Iris pigment epithelial cell (primary cell): Measurements from ENCODE around the gene FCHSD2.
A peak's percentile ranks its signal among the peaks of the same experiment; 100 is the strongest.
"Not testable (repeated sequence)": the region's sequence is repeated elsewhere in the genome, so short reads cannot be mapped to it uniquely, and the experiment has no call there.

Experiments
- DNase-seq: peaks from one replicate; pipeline ENCODE4 v3.0.0-alpha.2; 2011; ENCODE audit warnings: low read depth

The FCHSD2 gene

DNA sequence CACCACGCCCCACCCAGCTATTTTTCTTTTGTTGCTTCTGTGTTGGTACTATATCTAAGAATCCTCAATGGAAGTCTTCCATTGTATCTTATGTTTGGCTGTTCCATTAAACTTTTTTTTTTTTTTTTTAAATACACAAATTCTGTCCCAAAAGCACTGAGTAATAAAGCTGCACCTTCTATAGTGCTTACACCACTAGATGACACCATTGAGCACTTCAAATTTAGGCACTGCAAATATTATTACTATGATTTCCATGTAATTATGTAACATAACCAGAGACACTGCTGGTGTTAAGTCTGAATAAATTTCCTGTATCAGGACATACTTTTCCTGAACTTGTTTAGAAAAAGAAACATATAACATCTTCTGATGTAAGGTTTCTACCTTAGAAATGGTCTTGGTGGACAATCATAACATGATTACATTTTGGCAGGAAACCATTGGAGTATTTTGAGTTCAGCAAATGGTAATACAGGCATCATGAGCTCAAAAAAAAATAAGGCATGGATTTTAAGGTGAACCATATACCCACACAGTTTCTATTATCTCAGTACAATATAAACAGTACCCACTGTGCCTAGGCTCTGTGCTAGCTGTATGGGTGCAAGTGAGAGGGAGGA, 217.4 kb downstream of the FCHSD2 start:
- peak; percentile 56 for DNase-seq

DNA sequence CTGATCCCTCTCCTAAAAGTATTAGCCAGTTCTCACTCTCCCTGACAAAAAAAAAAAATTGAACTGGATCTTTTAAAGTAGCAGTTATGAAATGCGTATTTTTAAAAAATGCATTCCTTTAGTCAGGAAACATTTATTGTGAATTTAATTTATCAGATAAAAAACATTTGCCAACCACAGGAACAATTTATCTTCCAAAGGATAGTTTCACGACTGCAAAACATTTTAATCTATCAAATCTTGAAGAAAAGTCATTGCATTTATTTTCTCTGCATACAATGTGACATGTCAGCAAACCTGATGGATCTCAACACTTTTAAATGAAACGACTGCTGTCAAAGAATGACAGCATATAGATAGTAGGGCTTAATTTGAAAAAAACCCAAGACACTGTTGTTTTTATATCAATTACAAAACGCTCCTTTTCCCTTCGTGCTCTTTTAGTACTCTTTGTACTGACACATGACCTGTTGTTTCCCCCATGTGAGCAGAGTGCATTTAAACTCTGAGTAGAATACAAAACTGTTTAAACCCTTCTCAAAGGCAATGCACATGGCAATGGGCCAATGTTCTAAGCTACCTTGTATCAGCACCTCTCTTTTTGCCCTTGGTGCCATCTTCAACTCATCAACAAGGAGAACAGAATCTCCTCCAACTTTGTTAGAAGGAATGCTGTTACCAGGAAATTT, 220.9 kb downstream of the FCHSD2 start:
- no peak for DNase-seq

DNA sequence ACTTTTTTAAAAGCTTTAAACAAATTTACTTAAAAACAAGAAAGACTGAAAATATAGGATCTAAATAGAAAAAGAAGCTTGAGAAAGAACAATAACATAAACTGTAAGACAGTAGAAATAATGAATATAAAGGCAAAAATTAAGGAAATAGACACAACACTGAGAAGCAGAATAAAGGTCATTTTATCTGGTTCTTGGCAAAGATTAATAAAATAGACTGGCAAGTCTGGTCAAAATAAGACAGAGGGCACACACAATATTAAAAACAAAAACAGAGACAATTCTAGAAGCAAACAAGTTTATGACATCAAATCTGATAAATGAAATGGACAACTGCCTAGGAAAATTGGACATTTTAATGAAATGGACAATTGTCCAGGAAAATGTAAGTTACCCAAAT, 222.1 kb downstream of the FCHSD2 start:
- DNase-seq: no peak

DNA sequence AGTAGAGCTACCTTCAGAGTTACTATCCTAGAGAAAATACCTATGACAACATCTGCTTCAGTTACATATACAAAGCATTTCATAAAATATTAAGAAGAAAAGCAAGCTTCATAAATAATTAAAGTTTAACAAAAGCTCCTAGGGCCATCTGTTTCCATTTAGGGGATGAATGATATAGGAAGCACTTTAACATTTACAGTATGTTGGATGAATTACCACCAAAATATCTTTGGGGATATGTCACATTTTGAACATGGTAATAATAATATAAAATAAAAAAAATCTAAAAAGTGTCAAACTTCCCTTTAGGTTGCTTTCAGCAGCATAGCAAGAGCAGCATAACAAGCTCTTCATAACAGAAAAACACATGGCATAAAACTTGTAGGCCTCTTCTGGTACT, 223.3 kb downstream of the FCHSD2 start:
- no peak for DNase-seq

DNA sequence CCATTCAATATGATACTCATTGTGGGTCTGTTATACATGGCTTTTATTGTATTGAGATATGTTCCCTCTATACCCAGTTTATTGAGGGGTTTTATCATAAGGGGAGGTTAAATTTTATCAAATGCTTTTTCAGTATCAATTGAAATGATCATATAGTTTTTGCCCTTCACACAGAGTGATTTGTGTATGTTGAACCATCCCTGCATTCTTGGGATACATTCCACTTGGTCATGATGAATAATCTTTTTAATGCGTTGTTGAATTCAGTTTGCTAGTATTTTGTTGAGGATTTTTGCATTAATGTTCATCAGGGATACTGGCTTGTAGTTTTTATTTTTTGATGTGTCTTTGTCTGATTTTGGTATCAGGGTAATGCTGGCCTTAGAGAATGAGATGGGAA, 229.9 kb downstream of the FCHSD2 start:
- no peak for DNase-seq

DNA sequence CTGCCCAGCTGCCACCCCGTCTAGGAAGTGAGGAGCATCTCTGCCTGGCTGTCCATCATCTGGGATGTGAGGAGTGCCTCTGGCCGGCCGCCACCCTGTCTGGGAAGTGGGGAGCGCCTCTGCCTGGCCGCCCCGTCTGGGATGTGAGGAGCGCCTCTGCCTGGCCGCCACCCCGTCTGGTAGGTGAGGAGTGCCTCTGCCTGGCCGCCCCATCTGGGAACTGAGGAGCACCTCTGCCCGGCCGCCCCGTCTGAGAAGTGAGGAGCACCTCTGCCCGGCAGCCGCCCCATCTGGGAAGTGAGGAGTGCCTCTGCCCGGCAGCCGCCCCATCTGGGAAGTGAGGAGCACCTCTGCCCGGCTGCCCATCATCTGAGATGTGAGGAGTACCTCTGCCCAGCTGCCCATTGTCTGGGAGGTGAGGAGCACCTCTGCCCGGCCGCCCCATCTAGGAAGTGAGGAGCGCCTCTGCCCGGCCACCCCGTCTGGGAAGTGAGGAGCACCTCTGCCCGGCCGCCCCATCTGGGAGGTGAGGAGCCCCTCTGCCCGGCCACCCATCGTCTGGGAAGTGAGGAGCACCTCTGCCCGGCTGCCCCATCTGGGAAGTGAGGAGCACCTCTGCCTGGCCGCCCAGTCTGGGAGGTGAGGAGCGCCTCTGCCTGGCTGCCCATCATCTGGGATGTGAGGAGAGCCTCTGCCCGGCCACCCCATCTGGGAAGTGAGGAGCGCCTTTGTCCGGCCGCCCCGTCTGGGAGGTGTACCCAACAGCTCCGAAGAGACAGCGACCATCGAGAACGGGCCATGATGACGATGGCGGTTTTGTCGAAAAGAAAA, 232.3 kb downstream of the FCHSD2 start:
- not testable (repeated sequence) for DNase-seq

GRCh38 chr11:72908032-72908676, 234.0 kb downstream of the FCHSD2 start:
- DNase-seq: no peak

GRCh38 chr11:72904016-72904415, 238.1 kb downstream of the FCHSD2 start:
- no peak for DNase-seq

DNA sequence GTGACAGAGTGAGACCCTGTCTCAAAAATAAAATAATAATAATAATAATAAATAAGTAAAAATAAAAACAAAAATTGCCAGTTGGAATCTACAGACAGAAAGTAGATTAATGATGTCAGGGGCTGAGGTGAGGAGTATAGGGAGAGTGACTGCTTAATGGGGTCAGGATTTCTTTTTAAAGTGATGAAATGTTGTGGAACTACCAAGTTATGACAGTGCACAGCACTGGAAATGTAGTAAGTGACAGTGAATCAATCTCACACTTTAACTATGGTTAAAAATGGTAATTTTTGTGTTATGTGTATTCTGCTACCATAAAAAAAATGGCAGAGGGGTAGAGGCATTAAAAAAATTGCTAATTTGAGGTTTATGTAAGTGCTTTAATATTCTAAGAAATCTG, 240.7 kb downstream of the FCHSD2 start:
- DNase-seq: no peak

DNA sequence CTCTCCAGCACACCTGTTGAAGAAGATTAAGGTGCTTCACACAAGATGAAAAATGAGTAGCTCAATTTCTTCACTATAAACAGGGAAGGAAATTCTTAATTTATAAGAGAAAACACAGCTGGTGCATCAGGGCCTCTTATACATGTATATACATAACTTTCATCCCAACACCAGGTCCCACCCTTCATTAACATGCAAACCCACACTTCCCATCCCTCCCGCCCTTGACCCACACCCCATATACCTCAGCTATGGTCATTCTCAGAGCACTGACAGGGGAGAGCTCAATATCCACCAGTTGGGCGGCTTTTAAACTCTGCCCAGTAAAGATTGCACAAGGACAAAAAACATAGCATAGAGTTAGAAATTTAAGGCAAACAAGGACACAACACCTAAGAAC, 242.1 kb downstream of the FCHSD2 start:
- DNase-seq: no peak

DNA sequence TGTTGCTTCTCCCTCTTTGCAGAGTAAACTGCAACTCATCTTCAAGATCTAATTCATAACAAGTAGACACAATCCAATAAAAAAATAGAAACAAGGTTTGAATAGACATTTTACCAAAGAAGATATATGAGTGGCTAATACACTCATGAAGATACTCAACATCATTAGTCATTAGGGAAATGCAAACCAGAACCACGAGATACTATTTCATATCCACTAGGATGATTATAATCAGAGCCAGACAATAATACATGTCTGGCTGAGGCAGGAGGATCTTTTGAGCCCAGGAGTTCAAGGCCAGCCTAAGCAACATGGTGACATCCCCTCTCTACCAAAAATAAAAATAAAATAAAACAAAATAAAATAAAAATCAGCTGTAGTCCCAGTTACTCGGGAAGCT, 242.9 kb downstream of the FCHSD2 start:
- DNase-seq: peak; percentile 5

DNA sequence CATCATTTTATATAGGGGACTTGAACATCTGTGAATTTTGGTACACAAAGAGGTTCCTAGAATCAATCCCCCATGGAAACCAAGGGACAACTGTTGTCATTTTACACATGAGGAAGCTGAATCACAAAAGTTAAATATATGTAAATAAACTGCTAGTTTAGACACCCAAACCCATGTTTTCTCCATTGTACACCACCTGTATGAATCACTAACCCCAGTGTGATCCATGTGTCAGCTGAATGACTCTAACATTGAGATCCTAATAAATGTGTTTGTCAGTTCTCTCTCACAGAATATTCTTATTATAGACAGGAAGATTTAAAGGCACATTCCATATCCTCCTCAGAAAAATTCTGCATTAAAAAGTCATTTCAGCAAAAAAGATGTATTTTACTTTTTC, 244.6 kb downstream of the FCHSD2 start:
- DNase-seq: no peak

GRCh38 chr11:72896431-72896830, 245.7 kb downstream of the FCHSD2 start:
- DNase-seq: no peak

DNA sequence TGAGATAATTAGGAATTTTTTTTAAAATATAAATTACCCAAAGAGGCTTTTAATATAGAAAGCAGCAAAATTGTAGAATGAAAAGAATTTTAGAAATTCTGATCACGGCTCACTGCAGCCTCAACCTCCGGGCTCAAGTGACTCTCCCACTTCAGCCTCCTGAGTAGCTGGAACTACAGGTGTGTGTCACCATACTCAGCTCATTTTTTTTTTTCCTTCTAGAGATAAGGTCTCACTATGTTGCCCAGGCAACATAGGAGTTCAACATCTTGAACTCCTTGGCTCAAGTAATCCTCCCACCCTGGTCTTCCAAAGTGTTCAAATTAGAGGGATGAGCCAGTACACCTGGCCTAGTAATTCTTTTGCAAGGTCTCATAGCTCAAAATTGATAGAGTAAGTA, 251.2 kb downstream of the FCHSD2 start:
- DNase-seq: no peak

GRCh38 chr11:72886619-72887018, 255.5 kb downstream of the FCHSD2 start:
- no peak for DNase-seq

- DNase-seq: no peak
Measured at GRCh38 chr11:72885749-72886609, 256.1 kb downstream of the FCHSD2 start.

DNA sequence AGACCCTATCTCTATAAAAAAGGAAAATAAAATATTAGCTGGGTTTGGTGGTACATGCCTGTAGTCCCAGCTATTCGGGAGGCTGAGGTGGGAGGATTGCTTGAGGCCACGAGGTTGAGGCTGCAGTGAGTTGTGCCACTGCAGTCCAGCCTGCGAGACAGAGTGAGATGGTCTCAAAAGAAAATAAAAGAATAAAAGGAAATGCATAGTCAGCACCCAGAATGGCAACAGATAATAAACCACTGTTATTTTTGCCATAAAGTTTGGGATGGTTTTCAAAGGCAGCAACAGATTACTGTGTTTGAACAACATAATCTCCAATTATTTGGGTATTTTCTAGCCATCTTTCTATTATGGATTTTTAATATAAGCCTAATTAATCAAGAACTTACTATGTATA, 266.0 kb downstream of the FCHSD2 start:
- no peak for DNase-seq

GRCh38 chr11:72875736-72876135, 266.4 kb downstream of the FCHSD2 start:
- DNase-seq: no peak

DNA sequence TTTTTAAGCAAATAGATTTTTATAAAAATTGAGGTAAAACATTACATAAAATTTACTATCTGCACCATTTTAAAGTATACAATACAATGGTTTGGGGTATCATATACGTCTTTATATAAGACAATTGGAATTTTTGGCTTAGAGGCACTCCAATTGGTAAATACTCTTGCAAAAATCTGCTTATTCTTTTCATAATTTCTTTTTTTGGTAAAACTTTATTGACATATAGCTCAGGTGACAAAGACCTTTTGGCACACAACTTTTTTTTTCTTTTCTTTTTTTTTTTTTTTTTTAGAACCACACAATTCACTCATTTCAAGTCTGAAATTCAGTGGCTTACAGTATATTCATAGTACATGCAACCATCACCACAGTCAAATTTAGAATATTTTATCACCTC, 270.1 kb downstream of the FCHSD2 start:
- no peak for DNase-seq

- peak; percentile 24 for DNase-seq
Measured at GRCh38 chr11:72871119-72871518, 271.0 kb downstream of the FCHSD2 start.

- no peak for DNase-seq
Measured at GRCh38 chr11:72869831-72870230, 272.3 kb downstream of the FCHSD2 start.

DNA sequence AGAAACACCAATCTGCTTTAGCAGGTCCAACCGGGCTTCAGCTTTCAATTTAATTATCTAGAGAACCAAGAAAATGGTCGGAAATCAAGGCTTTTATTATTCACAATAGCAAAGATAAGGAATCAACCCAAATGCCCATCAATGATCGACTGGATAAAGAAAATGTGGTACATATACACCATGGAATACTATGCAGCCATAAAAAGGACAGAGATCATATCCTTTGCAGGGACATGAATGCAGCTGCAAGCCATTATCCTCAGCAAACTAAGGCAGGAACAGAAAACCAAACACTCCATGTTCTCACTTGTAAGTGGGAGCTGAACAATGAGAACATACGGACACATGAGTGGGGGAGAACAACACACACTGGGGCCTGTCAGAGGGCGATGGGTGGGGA, 274.1 kb downstream of the FCHSD2 start:
- no peak for DNase-seq
